Right kidney (tissue), 1 donor: ENCODE results near the gene DOCK9.

ENCODE experiments used
- DNase-seq: peaks from one replicate; pipeline ENCODE4 v3.0.0-alpha.2; 2016

The DOCK9 gene

DNA sequence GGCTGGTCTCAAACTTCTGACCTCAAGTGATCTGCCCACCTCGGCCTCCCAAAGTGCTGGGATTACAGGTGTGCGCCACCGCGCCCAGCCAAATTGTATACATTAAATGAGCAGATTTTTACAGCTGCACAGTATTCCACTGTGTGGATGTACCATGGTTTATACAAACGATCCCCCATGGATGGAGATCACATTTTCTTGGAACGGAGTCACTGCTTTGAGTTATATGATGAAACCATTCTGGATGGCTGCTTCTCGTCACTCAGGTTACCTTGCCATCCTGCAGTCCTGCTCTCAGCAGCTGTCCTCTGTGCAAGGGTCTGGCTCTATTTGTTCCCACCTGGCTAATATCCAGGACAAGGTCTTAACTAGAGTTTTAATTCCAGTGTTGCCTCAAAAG lies 186.3 kb downstream of the DOCK9 start:
- DNase-seq, result no peak

DNA sequence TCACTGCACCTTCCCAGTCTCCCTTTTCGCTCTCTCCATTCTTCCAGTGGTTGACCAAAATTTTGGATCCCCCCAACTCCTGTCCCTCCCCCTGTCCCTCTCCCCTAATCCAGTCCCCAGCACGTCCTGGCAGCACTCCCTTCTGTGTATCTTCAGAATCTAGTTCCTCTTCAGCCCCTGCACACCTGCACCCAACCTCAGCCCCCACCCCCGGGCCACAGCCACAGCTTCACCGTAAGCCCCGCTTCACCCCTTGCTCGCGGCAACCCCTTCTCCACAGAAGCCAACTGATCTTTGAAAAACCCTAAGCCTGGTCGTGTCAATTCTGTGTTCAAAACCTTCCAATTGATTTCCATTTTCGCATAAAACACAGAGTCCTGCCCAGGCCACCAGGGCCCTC lies 189.9 kb downstream of the DOCK9 start:
- DNase-seq, result no peak

DNA sequence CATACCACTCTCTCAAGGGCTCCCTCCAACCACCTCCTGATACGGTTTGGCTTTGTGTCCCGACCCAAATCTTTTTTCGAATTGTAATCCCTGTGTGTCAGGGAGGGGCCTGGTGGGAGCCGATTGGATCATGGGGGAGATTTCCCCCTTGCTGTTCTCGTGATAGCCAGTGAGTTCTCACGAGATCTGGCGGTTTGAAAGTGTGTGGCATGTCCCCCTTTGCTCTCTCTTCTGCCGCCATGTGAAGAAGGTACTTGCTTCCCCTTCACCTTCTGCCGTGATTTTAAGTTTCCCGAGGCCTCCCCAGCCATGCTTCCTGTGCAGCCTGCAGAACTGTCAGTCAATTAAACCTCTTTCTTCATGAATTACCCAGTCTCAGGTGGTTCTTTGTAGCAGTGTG lies 190.7 kb downstream of the DOCK9 start:
- no peak for DNase-seq

DNA sequence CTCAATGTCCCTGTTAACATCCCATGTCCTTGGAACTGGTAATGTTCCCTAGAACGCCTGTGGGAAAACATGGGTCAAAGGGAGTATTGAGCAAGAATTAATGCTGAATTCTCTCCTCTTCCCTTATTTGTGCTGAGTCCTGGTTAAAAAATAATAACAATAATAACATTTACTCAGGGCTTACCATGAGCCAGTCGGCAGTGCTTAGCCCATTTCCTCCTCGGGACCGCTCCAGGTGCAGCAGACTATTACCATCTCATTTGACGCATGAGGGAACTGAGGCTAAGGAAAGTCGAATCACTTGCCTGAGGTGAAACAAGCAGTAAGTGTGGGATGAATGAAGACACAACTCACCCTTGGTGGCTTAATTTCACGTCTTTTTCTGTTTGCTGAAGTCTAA lies 191.8 kb downstream of the DOCK9 start:
- DNase-seq, result no peak

DNA sequence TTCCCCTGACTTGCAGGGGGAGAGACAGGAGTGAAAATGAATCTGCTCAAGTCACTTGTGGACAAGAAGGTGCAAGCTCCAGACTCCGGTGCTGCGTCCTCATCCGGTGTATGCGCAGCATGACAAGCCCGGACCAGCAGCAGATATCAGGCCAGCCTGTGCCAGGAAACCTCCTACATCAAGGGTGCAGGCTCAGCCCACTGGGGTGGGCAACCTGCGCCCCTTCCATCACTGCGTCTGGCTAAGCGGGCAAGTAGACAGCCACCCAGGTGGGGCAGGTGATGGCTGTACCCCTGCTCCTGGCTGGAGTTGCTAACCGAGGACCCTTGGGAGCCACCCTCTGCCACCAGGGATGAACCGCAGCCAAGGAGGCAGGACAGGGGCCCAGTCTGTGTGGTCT lies 192.5 kb downstream of the DOCK9 start:
- no peak for DNase-seq

DNA sequence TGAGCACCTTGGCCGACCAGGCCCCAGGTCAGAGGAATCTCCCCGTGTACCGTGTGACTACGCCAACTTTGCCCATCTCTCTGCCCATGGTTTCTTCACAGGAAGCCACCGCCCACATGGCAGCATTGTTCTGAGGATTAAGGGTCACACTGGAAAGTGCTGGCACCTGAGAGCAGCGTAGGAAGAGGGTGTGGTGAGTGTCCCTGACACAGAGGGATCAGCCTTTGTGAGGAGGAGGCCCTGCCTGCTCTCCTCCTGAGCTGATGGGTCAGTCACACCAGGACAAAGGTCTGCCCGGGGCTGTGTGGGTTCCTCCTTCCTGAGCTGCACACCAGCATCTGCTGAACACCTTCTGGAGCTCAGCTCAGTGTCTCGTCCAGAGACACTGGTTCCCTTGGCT lies 193.2 kb downstream of the DOCK9 start:
- no peak for DNase-seq

DNA sequence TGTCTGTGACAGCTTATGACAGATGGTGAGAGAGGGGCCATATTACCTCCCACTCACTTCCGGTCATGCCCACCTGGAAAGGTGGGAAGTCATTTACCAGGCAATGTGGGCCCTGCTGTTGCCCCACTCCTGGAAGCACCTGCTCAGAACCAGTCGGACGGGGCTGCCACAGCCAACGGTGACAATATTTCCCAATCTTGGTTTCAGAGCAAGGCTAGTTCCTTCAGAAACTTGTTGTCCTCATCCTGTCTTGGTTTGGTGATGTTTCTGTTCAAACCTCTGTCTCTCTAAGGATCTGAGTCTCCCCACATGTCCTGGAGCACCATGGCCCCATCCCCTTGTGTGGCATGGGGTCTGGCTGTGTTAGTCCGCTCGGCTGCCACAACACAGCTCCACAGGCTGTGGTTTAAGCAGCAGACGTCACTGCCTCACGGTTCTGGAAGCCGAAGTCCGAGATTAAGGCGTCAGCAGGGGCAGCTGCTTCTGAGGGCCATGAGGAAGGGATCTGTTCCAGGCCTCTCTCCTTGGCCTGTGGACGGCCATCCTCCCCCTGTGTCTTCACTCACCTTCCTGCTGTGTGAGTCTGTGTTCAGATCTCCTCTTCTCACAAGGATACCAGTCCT lies 193.9 kb downstream of the DOCK9 start:
- DNase-seq, result no peak

DNA sequence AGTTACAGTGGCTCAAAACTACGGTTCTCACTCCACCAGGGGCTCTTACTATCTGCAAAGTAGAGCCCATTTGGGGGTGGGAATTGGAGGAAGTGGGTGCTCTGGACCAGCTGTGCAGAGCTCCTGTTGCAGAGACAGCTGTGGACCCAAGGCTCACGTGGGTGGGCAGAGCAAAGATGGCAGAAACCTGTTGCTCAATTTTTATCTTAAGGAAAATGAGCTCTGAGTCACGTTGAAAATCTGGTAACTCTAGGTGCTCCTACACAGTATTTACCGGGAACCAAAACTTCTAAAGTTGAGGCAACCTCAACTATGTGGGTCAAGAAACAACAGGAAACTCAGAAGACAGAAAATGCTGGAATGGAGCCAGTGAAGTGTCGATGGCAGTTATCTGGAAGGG lies 195.2 kb downstream of the DOCK9 start:
- DNase-seq, result no peak

DNA sequence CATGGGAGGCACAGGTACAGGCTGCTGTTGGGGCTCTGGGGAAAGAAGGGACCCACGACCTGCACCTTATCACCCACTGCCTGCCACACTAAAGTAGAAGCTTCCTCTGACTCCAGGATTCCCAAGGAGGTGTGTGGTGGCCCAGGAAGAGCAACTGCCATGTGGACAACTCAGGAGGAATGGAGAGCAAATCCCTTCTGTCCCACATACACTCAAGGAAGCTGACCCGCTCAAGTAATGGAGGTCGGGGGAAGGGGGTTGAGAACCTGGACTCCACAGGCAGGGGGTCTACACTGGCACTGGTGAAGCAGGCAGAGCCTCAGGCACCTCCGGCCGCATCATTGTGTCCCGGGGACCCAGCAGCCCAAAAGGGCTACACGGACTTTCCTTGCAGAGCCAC lies 196.0 kb downstream of the DOCK9 start:
- no peak for DNase-seq

DNA sequence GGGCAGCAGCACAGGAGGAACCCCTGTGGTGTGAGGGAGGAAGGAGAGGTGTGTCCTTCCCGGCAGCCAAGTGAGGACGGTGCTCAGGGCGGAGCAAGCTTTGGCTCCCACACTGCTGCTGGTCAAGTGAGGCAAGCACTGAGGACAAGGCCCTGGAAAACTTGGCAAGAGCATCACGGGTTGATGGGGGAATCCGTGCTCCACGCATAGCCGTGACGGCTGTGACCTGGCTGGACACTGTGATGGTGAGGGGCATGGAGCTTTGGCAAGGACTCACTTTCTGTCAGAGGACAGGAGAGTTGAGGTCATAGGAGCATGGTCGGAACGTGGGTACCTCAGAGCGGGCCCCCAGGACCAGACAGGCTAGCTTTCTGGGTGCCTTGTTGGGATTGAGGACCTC lies 196.4 kb downstream of the DOCK9 start:
- no peak for DNase-seq

DNA sequence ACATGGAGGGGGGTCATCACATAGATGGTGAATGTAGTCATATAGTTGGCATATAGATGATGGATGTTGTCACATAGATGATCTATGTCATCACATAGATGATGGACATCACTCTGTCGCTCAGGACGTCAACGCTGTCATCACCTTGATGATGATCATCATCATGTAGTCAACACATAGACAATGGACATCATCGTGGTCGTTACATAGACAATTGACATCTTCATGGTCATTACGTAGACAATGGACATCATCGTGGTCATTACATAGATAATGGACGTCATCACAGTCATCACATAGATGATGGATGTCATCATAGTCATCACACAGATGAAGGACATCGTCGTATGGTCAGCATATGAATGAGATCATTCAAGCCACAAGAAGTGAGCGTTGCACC lies 196.8 kb downstream of the DOCK9 start:
- DNase-seq, result no peak

DNA sequence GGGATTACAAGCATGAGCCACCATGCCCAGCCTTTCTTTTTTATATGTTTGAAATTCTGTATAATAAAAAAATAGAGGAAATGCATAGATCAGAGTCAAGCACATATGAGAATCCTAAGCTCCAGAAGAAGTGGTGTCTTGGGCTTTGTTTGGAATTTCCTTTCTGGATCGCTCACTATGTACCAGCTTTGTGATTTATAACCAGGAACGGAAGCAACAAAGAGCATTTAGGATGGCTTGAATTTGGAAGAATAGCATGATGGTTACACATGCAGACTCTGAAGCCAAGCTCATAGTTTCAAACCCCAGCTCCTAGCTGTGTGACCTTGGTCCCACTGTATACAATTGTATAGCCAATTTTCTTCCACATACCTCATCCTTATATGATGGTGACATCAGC lies 197.4 kb downstream of the DOCK9 start:
- no peak for DNase-seq

DNA sequence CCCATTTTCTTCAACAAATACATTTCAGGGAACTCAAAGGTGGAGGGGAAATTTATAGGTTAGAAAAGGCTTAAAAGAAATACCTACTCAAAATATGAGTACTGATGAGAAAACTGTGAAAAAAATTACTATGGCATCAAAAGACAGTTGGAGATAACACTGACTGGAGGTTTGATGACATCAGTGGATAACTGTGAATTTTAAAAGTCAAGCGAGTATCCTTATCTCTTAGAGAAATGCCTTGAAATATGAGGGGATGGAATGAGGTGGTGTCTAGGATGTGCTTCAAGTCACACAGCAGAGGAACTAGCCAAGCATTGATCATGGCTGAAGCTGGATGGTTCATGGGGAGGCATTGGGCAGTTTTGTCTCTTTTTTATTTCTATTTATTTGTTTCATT lies 198.2 kb downstream of the DOCK9 start:
- no peak for DNase-seq

DNA sequence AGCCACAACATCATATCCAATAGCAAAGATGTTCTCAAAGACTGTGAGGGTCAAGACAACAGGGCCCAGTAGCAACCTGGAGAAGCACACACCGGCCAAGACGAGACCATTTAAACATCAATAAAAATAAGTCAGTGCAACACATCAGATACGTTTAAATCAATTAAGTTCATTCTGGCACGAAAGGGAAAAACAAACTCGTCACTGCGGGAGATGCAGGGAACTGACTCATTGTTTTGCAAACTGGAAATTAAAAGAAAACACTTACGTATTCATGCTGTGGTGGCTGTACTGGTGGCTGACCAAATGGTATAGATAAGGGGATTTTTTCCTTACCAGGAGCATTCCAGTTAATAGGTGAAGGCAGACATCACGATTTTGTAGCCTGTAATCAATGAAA lies 199.1 kb downstream of the DOCK9 start:
- no peak for DNase-seq

DNA sequence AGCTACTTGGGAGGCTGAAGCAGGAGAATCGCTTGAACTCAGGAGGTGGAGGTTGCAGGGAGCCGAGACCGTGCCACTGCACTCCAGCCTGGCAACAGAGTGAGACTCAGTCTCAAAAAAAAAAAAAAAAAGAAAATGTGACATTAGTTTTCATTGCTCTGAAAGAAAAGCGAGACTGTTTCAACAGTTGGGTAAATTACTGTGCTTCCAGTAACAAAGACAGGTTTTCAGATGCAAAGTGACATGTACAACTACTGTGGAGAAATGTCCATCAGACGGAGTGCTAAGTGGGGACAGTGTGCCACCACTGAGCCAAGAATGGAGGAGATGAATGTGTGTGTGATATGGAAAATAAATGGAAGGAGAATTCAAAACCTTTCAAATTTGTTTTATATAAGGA lies 201.2 kb downstream of the DOCK9 start:
- no peak for DNase-seq

DNA sequence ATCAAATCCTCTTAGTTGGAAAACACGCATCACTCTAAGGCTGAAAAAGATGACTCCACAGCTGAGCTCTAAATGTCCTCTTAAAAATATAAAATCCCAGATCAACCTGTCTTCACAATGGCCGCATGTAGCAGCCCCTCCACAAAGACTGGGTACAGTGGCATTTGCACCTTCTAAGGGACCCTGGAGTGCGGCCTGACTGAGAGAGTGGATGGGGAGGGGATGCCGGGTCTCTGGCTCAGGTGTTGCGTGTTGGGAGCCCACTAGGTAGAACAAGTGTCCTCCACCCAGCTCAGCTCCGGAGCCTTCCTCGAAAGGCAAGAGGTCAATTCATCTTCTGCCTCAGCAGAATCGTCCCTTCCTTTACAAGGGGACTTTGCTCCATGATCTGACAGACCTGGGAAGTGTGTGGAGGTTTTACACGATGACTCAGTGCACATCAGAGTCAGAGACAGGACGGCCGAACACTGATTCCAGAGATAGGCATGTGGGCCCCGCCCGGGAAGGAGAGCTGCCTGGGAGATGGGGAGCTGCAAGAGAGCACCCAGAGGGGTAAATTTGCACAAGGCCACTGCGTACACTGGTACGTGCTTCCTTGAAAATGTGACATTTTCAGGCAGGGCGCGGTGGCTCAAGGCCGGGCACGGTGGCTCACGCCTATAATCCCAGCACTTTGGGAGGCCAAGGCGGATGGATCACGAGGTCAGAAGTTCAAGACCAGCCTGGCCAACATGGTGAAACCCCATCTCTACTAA lies 201.8 kb downstream of the DOCK9 start:
- DNase-seq, result no peak

DNA sequence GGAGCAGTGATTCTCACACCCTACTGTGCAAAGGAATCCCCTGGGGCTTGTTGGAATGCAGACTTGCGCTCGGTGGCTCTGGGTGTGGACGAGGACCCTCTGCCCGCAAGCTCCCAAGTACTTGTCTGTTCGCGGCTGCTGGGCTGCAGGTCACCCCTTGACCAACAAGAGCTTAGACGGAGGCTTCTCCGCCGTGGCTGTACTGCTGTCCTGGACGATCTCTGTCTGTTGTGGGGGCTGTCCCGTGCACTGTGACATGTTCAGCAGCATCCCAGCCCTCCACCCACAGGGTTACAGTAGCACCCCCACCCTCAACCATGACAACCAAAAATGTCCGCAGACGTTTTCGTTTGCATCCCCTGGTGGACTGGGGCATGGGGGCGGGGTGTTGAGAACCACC lies 202.5 kb downstream of the DOCK9 start:
- no peak for DNase-seq

DNA sequence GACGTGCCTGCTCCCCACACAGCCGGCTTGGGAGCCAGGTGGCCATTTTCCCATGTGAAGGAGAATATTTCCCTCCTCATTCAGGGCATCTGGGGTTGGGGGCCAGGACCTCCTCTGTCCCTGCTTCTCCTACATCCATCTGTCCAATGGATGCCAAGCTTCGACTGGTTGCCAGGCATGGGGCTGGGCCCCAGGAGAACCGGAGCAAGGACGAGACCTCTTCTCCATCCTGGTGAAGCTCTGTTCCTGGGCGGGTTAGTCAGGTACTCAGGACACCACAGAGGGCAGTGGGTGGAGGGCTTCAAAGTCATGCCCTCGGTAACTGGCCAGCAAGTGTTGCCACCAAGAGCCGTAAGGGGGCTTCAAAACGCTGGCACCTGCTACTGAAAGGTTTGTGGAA lies 203.1 kb downstream of the DOCK9 start:
- DNase-seq, result no peak

DNA sequence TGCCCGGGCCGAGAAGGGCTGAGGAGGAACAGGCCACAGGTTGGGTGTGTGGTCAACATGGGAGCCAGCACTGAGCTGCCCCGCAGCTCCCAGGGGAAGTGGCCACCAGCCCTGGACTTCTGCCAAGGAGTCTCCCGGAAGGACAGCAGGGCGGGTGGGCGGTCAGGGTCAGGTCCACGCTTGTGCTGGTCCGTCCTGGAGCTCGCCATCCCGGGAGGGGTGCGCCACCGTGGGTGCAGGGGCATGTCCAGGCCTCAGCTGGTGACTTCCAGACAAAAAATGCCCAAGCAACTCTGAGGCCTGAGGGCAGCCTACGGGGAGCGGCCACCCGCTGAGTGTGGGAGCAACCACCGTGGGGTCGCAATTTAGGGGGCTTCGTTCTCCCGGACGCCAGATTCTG lies 203.9 kb downstream of the DOCK9 start:
- DNase-seq, result no peak

DNA sequence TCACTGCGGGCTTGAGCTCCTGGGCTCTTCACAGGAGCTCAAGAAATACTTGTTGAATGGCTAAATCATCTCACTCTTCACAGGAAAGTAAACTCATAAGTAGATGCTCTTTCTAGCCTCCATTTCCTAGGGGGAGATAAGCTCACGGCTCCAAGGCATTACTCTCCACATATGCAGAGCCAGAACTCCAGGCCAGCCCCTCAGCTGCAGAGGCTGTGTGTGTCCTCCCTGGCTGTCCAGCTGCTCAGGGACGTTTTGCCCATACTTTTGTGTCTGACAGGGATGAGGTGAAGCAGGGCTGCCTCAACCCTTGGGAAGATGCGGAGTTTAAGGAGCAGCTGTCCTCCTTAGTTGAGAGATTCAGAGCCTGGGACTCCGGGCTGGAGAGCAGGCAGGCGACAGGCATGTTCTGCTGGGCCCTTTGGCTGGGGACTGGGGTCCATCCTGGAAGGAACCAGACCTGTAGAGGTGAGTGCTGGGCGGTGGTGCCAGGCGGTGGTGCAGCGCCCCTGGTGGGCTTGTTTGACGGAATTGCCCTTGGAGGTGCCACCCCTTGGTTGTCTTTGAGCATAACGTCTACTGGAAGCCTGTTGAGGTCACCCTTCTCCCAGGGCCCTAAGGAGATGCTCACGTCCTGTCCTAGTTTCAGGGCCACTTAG lies 204.9 kb downstream of the DOCK9 start:
- DNase-seq, result no peak

DNA sequence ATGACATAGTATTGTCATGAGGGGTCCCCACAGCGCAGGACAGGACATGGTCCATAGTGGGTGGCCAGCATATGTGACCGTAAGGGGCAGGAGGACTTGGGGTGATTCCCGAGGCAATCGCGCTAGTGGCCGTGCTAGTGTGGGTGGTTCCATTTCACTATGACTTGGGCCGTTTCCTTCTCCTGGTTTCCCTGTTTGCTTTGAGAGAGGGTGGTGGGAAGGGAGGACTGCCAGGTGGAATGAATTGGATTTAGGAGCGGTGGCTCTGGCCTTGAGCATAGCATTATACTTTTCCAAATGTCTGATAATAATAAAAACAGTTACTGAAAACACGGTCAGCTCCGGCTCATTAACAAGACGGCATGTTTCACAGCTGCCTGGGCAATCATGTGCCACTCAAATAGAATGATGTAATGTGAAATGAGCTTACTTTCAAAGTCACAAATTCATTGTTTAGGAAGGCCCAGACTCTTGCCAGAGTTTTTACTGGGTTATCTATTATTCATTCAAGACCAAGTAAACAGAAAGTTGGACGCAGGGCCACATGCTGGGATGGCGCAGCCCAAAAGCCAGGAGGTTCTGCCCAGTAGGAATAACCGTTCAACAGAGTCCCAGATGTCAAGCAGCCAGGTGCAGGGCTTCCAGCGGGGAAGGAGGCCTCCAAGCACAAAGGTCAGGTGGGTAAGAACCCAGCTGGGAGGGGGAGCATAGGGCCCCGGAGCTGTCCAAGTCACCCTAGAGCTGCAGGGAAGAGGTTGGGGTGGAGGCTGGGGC lies 205.8 kb downstream of the DOCK9 start:
- DNase-seq, result no peak

DNA sequence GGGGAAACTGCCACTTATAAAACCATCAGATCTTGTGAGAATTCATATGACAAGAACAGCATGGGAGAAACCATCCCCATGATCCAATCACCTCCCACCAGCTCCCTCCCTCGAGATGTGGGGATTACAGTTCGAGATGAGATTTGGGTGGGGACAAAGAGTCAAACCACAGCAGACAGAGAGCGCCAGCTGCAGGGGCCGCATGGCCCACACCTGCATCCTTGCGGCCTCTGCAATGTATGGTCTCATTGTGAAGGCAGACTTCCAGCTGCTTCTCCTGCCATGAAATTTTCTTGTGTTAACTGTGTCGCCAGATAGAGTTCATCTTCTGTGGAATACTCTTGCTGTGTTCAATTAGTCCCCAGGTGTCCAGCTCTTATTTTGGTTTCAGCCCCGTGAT lies 208.1 kb downstream of the DOCK9 start:
- no peak for DNase-seq

DNA sequence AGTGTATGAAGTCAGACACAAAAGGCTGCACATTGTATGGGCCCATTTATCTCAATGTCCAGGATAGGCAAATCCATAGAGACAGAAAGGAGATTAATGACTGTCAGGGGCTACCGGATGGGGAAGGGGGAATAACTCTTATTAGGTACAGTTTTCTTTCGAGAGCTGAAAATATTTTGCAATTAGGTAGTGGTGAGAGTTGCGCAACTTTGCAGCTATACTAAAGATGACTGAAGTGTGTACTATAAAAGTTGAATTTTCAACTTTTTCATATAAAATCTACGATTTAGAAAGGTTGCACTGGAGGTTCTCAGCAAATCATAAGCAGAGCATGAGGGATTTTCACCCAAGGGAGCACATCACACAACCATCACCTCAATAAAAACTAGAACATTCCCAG lies 209.3 kb downstream of the DOCK9 start:
- no peak for DNase-seq
